GM12872 (cell line): Measurements from ENCODE around the gene HMCN2.

Experiments used
- CTCF ChIP-seq: IDR thresholded peaks from 3 replicates; pipeline ENCODE4 v1.5.1; 2011; ENCODE audit warnings: low read depth, mild to moderate bottlenecking, low read length, moderate library complexity; ENCODE audit not compliant: insufficient read depth

HMCN2 gene

GRCh38 chr9:130323051-130323745 is 57.6 kb downstream of the HMCN2 start:
- TF ChIP-seq CTCF: no peak

GRCh38 chr9:130325921-130326320 is 60.4 kb downstream of the HMCN2 start:
- TF ChIP-seq CTCF: no peak

- peak; percentile 54 for TF ChIP-seq CTCF
These were observed 61.7 kb downstream of the HMCN2 start for GRCh38 chr9:130327070-130327780.

GRCh38 chr9:130327781-130328348 is 62.3 kb downstream of the HMCN2 start:
- TF ChIP-seq CTCF: no peak

- no peak for TF ChIP-seq CTCF
These were observed 62.8 kb downstream of the HMCN2 start for GRCh38 chr9:130328349-130328801.

- no peak for TF ChIP-seq CTCF
These were observed 63.5 kb downstream of the HMCN2 start for GRCh38 chr9:130329061-130329460.

GRCh38 chr9:130330202-130330862 is 64.8 kb downstream of the HMCN2 start:
- TF ChIP-seq CTCF: no peak
